ENCODE data around the gene GPR143. TPM values are rescaled to one million over a fixed set of nuclear protein-coding genes. Genes with fewer than 3 reads are reported as not detected.

Gene GPR143
- total RNA-seq, 3 donors from 2014 or later (not counting 1 experiment from before 2014, with no cell fraction given), result not detected

DNA sequence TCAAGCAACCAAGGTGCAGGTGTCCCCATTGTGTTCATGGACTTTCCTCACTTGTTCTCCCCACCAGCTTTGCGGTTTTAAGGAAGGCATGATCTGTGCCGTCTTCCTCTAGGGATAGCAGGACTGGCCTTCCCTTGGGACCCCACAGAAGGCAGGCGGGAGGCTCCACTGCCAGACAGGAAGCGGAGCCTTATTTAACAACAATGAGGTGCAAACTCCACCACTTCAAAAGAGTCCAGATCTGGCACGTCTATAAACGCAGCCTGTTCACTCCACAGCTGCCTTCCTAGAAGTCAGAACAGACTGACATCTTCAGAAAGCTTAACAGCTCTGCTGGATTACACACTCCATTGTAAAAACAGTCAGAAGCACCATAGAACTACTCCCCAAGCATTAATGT lies 1.7 kb upstream of the GPR143 start:
- no peak overlapping the region for H3K4me3 ChIP-seq (ENCODE audit: low read length)
- H3K27me3 Mint-ChIP-seq (ENCODE audit: low read depth in 2 of 2), result peaks cover 11 to 19% of the 10 kb centered on the region in 2 donors
- H3K27me3 ChIP-seq (ENCODE audit: control insufficient read depth, insufficient read depth, low read length), result peaks cover 3% of the 10 kb centered on the region
- H3K9me3 ChIP-seq (ENCODE audit: control insufficient read depth, insufficient read depth, low read length), result no peaks in the 10 kb centered on the region
- H3K4me1 ChIP-seq (ENCODE audit: control insufficient read depth, insufficient read depth, low read length), result no peaks in the 10 kb centered on the region
- H3K36me3 ChIP-seq (ENCODE audit: control insufficient read depth, insufficient read depth, low read length), result no peaks in the 10 kb centered on the region
- H3K4me3 Mint-ChIP-seq, result no peak overlapping the region
- TF ChIP-seq, protein P1, sequence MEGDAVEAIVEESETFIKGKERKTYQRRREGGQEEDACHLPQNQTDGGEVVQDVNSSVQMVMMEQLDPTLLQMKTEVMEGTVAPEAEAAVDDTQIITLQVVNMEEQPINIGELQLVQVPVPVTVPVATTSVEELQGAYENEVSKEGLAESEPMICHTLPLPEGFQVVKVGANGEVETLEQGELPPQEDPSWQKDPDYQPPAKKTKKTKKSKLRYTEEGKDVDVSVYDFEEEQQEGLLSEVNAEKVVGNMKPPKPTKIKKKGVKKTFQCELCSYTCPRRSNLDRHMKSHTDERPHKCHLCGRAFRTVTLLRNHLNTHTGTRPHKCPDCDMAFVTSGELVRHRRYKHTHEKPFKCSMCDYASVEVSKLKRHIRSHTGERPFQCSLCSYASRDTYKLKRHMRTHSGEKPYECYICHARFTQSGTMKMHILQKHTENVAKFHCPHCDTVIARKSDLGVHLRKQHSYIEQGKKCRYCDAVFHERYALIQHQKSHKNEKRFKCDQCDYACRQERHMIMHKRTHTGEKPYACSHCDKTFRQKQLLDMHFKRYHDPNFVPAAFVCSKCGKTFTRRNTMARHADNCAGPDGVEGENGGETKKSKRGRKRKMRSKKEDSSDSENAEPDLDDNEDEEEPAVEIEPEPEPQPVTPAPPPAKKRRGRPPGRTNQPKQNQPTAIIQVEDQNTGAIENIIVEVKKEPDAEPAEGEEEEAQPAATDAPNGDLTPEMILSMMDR (IDR thresholded peaks at IDR 0.05), result no peak
- H3K9me3 Mint-ChIP-seq, result peaks cover 0 to 3% of the 10 kb centered on the region in 2 donors
- WGBS (ENCODE audit: insufficient coverage), result 29% methylated on average over 6 of the region's 6 CpGs
- H3K27ac Mint-ChIP-seq, result no peak overlapping the region
- H3K27ac ChIP-seq (ENCODE audit: low read length), result no peak overlapping the region
- H3K4me1 Mint-ChIP-seq, result no peaks in the 10 kb centered on the region
- H3K36me3 Mint-ChIP-seq, result no peaks in the 10 kb centered on the region
- intact Hi-C loops (cut with micrococcal nuclease), result no loop called here
- no peak for ATAC-seq
- no peak for DNase-seq

DNA sequence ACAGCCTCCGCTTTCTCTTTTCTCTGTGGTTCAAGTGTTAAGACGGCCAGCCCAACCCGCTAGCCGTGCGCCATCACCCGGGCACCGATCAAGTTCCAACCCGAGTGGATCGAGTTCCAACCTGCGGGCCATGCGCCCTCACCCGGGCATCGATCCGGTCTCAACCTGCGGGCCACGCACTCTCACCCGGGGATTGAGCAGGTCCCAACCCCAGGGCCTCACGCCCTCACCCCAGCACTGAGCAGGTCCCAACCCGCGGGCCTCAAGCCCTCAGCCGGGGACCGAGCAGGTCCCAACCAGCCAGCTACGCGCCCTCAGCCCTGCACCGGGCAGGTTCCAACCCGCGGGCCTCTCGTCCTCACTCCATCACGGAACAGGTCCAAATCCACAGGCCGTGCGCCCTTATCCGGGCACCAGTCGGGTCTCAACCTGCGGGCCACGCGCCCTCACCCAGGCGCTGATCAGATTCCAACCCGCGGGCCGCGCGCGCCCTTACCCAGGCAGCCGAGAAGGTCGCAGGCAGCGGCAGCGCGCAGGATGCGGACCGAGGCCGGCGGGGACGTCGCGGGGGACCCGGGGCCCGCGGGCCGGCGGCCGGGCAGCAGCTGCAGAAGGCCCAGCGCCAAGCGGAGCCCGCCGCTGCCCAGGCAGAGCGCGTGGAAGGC lies 443 bp downstream of the GPR143 start:
- 11% methylated on average over 67 of the region's 67 CpGs for WGBS (ENCODE audit: insufficient coverage)
- Histone ChIP-seq H3K9me3 (ENCODE audit: control insufficient read depth, insufficient read depth, low read length) (no peaks in the 10 kb centered on the region), H3K27me3 (ENCODE audit: control insufficient read depth, insufficient read depth, low read length) (peaks cover 3% of the 10 kb centered on the region), H3K4me1 (ENCODE audit: control insufficient read depth, insufficient read depth, low read length) (no peaks in the 10 kb centered on the region), H3K36me3 (ENCODE audit: control insufficient read depth, insufficient read depth, low read length) (no peaks in the 10 kb centered on the region), H3K27ac (ENCODE audit: low read length) (no peak overlapping the region), H3K4me3 (ENCODE audit: low read length) (no peak overlapping the region)
- no peak overlapping the region for H3K27ac Mint-ChIP-seq
- H3K36me3 Mint-ChIP-seq, result no peaks in the 10 kb centered on the region
- TF ChIP-seq, protein P1 (IDR thresholded peaks at IDR 0.05), result no peak
- H3K9me3 Mint-ChIP-seq, result peaks cover 0 to 3% of the 10 kb centered on the region in 2 donors
- no peak overlapping the region for H3K4me3 Mint-ChIP-seq
- DNase-seq (no peak), ATAC-seq (no peak)
- peaks cover 17 to 24% of the 10 kb centered on the region in 2 donors for H3K27me3 Mint-ChIP-seq (ENCODE audit: low read depth in 2 of 2)
- no peaks in the 10 kb centered on the region for H3K4me1 Mint-ChIP-seq
- intact Hi-C loops (cut with micrococcal nuclease), result no loop called here

DNA sequence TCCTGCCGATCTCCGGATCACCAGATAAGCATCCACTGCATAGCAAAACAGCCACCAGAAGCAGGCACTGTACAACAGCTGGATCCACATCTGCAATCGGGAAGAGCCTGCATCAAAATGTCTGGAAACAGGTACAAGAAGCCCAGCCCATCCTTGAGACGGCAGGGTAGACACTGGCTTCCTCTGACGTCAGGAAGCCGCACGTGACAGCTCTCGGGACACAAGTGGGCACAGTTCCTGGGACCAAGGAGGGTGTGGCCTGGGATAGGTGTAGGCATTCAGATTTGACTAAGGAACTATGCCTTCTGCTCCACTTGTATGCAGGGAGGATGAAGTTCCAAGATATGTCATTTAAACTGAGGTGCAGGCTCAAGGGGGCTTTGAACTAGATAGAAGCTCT lies 6.3 kb downstream of the GPR143 start:
- Mint-ChIP-seq H3K9me3 (no peaks in the 10 kb centered on the region), H3K27me3 (ENCODE audit: low read depth in 2 of 2) (peaks cover 13% of the 10 kb centered on the region in 2 donors), H3K27ac (no peak overlapping the region), H3K4me3 (no peak overlapping the region), H3K4me1 (no peaks in the 10 kb centered on the region), H3K36me3 (no peaks in the 10 kb centered on the region)
- no peaks in the 10 kb centered on the region for H3K4me1 ChIP-seq (ENCODE audit: control insufficient read depth, insufficient read depth, low read length)
- no peaks in the 10 kb centered on the region for H3K36me3 ChIP-seq (ENCODE audit: control insufficient read depth, insufficient read depth, low read length)
- H3K27ac ChIP-seq (ENCODE audit: low read length), result no peak overlapping the region
- DNase-seq (no peak), ATAC-seq (no peak)
- 91% methylated on average over 8 of the region's 8 CpGs for WGBS (ENCODE audit: insufficient coverage)
- H3K4me3 ChIP-seq (ENCODE audit: low read length), result no peak overlapping the region
- TF ChIP-seq, protein P1 (IDR thresholded peaks at IDR 0.05), result no peak
- no peaks in the 10 kb centered on the region for H3K27me3 ChIP-seq (ENCODE audit: control insufficient read depth, insufficient read depth, low read length)
- intact Hi-C loops (cut with micrococcal nuclease), result no loop called here
- no peaks in the 10 kb centered on the region for H3K9me3 ChIP-seq (ENCODE audit: control insufficient read depth, insufficient read depth, low read length)
